Spinal cord (tissue), 10 donors: ENCODE data around the gene DDIAS. TPM values are rescaled to one million over a fixed set of nuclear protein-coding genes. Genes with fewer than 3 reads are reported as not detected.
A peak's percentile ranks its signal among the peaks of the same experiment; 100 is the strongest.
"Not testable (repeated sequence)": the region's sequence is repeated elsewhere in the genome, so short reads cannot be mapped to it uniquely, and the experiment has no call there.

Experiments used
- DNase-seq, 6 donors: peaks; one replicate each; pipeline versions ENCODE4 v3.0.0 to v3.0.0-alpha.2; 2013 to 2015; ENCODE audit warnings: low spot score in 6 of 6, low read depth in 4 of 6
- H3K27ac ChIP-seq: one replicate; pipeline ENCODE4 v1.5.1; 2013; ENCODE audit warnings: low read depth, low read length, control low read depth
- H3K27me3 ChIP-seq: one replicate; pipeline ENCODE4 v1.6.1; 2013; ENCODE audit warnings: low read length; ENCODE audit not compliant: control insufficient read depth, insufficient read depth
- H3K36me3 ChIP-seq: one replicate; pipeline ENCODE4 v1.6.1; 2013; ENCODE audit warnings: low read length; ENCODE audit not compliant: control insufficient read depth, insufficient read depth
- H3K4me1 ChIP-seq: one replicate; pipeline ENCODE4 v1.6.1; 2013; ENCODE audit warnings: low read length; ENCODE audit not compliant: control insufficient read depth, insufficient read depth
- H3K4me3 ChIP-seq: one replicate; pipeline ENCODE4 v1.5.1; 2013; ENCODE audit warnings: low read depth, low read length, control low read depth
- H3K9me3 ChIP-seq: one replicate; pipeline ENCODE4 v1.6.1; 2013; ENCODE audit warnings: low read length; ENCODE audit not compliant: control insufficient read depth, insufficient read depth
- WGBS: methylation state at CpG from one replicate; pipeline ENCODE4 v1.1.5; 2013; ENCODE audit warnings: missing lambda C conversion rate; ENCODE audit not compliant: insufficient coverage; 5-methylcytosine and 5-hydroxymethylcytosine counted together
- long read RNA-seq, 4 donors: transcript quantifications; one replicate each; lab custom pipeline, GENCODE V29; 2026
- polyA plus RNA-seq, 2 donors: library from polyadenylated mRNA; unstranded; fragments of 120-200 nt; gene quantifications; one replicate each; pipeline ENCODE4 v1.2.1, GENCODE V29; 2013; ENCODE audit not compliant: insufficient read length in 2 of 2
- total RNA-seq, 2 donors: library from RNA; depleted of rRNA in 1 of 2; stranded (reverse); fragments of 120-200 nt in 1 of 2; fragments of >200 nt in 1 of 2; gene quantifications; one replicate each; pipeline versions ENCODE4 v1.2.3 to v1.2.4, GENCODE V29; 2013 to 2014
- donor health status: healthy.

The DDIAS gene, protein sequence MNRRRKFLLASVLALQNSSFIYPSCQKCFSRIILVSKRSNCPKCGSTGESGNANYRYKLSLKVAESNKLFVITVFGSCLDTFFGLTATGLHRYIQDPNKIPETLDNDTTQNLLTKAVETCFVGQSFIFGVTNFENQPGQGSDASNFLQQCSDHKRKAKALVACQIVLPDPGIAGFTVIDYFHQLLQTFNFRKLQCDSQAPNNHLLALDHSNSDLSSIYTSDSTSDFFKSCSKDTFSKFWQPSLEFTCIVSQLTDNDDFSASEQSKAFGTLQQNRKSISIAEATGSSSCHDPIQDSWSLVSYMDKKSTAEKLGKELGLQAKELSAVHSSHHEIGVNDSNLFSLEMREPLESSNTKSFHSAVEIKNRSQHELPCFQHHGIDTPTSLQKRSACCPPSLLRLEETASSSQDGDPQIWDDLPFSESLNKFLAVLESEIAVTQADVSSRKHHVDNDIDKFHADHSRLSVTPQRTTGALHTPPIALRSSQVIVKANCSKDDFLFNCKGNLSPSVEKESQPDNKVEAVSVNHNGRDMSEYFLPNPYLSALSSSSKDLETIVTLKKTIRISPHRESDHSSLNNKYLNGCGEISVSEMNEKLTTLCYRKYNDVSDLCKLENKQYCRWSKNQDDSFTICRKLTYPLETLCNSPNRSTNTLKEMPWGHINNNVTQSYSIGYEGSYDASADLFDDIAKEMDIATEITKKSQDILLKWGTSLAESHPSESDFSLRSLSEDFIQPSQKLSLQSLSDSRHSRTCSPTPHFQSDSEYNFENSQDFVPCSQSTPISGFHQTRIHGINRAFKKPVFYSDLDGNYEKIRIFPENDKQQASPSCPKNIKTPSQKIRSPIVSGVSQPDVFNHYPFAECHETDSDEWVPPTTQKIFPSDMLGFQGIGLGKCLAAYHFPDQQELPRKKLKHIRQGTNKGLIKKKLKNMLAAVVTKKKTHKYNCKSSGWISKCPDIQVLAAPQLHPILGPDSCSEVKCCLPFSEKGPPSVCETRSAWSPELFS
- total RNA-seq = 1 to 10 TPM; 3.8 to 4.5 TPM
- polyA plus RNA-seq = 1 to 10 TPM; 2.7 to 5.0 TPM
- long read RNA-seq, donor 1, partial matches to known transcripts = 0 of 1 reads
- long read RNA-seq, donor 1, other reads (novel, unspliced or antisense) = 0 of 1 reads
- long read RNA-seq, donor 2 = 0 reads
- long read RNA-seq, donor 3, partial matches to known transcripts = 0 of 1 reads
- long read RNA-seq, donor 3, other reads (novel, unspliced or antisense) = 0 of 1 reads
- long read RNA-seq, donor 4 = 0 reads

DNA sequence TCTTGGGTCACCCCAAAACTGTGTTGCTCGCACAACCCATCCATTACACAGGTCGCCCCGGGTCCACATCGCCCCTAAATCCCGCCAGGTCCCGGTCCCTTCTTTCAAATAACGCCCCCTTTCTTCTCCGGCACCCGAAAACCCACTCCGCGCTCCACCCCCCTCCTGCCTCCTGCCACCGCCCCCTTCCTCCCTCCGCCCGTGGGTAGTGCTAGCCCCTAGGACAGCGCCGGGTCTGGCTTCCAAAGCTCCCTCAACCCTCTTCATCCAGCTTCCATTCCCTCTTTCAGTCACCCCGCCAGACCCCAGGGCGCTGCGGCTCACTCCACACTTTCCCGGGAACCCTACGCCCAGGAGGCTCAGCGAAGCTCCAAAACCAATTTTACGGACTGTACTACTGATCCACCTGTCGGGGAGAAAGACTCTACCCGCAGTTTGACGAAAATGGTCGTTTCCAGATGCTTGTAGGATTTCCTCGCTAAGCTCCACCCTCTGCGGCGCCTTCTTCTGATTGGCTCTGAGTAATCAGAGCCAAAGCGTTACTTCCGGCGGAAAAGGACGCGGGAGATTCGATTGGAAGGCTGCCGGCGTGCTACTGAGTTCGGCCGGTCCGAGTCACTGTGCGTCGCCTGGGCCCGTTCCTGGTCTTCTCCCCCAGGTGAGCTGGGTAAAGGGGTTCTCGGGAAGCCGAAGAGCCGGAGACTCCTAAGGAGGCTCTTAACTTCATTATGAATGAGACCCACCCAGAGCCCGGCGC lies at the start of gene DDIAS:
Gene DDIAS (plus strand): TSS at position 572 of the 757 bp plus-strand sequence. CDS start 13,003 bp downstream, outside the sequence.
- peak; percentile 98 to 100 (median 99) for DNase-seq
- H3K4me1 ChIP-seq = peaks cover 24% of the 10 kb centered on the region

DNA sequence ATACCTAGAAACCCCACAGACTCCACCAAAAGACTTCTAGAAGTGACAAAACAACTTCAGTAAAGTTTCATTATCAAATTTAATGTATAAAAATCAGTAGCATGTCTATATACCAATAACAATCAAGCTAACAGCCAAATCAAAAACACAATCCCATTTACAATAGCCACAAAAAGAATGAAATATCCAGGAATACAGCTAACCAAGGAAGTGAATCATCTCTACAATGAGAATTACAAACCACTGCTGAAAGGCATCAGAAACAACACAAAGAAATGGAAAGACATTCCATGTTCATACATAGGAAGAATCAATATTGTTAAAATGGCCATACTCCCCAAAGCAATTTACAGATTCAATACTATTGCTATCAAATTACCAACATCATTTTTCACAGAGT lies 47.3 kb upstream of the DDIAS start:
- Histone ChIP-seq H3K9me3 (peaks cover 3% of the 10 kb centered on the region), H3K27ac (no peak overlapping the region), H3K27me3 (no peaks in the 10 kb centered on the region)

More for the DNA sequence above, at the start of gene DDIAS:
- Histone ChIP-seq H3K4me3 (peak within 1 kb of the TSS; percentile 89), H3K27me3 (no peaks in the 10 kb centered on the region), H3K27ac (peak within 1 kb of the TSS; percentile 97), H3K36me3 (no peaks in the 10 kb centered on the region), H3K9me3 (no peaks in the 10 kb centered on the region)
- under 1% methylated on average over 47 of the region's 49 CpGs for WGBS

DNA sequence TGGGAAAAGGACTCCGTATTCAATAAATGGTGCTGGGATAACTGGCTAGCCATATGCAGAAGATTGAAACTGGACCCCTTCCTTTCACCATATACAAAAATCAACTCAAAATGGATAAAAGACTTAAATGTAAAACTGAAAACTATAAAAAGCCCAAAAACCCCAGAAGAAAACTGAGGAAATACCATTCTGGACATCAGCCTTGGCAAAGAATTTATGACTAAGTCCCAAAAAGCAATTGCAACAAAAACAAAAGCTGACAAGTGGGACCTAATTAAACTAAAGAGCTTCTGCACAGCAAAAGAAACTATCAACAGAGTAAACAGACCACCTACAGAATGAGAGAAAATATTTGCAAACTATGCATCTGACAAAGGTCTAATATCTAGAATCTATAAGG lies 46.6 kb upstream of the DDIAS start:
- not testable (repeated sequence) for H3K4me3 ChIP-seq, H3K36me3 ChIP-seq, H3K27ac ChIP-seq, H3K9me3 ChIP-seq, H3K27me3 ChIP-seq, DNase-seq, H3K4me1 ChIP-seq
- WGBS = no CpG with 5 or more reads among the region's 1 CpG

More for the DNA sequence above, 47.3 kb upstream of the DDIAS start:
- no peak for DNase-seq
- Histone ChIP-seq H3K4me3 (no peak overlapping the region), H3K4me1 (no peaks in the 10 kb centered on the region), H3K36me3 (no peaks in the 10 kb centered on the region)

DNA sequence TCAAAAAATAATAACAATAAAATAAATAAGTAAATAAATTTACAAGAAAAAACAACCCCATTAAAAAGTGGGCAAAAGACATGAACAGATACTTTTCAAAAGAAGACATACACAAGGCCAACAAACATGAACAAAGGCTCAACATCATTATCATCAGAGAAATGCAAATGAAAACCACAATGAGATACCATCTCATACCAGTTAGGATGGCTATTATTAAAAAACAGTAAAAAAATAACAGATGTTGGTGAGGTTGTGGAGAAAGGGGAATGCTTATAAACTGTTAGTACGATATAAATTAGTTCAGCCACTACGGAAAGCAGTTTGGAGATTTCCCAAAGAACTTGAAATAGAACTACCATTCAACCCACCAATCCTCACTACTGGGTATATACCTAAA lies 45.9 kb upstream of the DDIAS start:
- no peak for DNase-seq
- Histone ChIP-seq H3K27me3 (no peaks in the 10 kb centered on the region), H3K4me3 (no peak overlapping the region), H3K36me3 (no peaks in the 10 kb centered on the region), H3K27ac (no peak overlapping the region), H3K4me1 (no peaks in the 10 kb centered on the region), H3K9me3 (peaks cover 3% of the 10 kb centered on the region)
- WGBS = 100% methylated on average over 1 of the region's 2 CpGs

DNA sequence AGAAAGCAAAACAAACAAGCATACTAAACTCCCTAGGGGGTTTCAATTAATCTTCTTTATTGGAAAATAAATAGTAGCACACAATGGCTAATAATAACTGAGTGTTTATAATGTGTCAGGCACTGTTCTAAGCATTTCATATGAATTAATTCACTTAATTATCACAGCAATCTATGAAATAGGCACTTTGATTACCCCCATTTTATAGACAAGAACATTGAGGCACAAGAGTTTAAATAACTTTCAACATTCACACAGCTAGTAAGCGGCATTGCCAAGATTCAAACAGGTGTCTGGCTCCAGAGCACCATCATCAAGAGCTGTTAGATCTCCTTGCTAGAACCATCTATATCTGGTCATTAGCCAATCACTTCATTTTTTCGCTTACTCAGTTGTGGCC lies 44.4 kb upstream of the DDIAS start:
- 94% methylated on average over 2 of the region's 2 CpGs for WGBS
- Histone ChIP-seq H3K36me3 (no peaks in the 10 kb centered on the region), H3K27ac (no peak overlapping the region), H3K27me3 (no peaks in the 10 kb centered on the region), H3K9me3 (peaks cover 3% of the 10 kb centered on the region), H3K4me1 (no peaks in the 10 kb centered on the region), H3K4me3 (no peak overlapping the region)
- no peak for DNase-seq

DNA sequence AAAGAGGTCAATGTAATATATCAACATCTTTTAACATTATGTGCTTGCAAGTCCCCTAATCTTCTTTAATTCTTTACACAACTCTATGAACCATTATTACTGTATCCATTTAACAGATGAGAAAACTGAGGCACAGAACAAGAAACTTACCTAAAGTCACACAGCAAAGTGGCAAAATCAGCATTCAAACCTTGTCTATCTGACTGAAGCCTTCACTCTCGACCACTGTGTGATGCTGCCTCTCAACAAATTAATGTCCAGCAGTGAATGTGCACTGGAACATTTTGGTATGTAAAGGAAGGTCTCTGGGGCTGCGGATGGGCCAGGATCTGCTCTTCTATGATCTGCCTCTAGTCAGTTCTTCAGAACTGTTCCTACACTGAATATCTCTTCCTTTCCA lies 43.4 kb upstream of the DDIAS start:
- Histone ChIP-seq H3K27me3 (no peaks in the 10 kb centered on the region), H3K36me3 (no peaks in the 10 kb centered on the region), H3K4me3 (no peak overlapping the region), H3K27ac (peak overlapping the region; percentile 68), H3K9me3 (peaks cover 3% of the 10 kb centered on the region), H3K4me1 (no peaks in the 10 kb centered on the region)
- 71% methylated on average over 1 of the region's 2 CpGs for WGBS
- DNase-seq = no peak

DNA sequence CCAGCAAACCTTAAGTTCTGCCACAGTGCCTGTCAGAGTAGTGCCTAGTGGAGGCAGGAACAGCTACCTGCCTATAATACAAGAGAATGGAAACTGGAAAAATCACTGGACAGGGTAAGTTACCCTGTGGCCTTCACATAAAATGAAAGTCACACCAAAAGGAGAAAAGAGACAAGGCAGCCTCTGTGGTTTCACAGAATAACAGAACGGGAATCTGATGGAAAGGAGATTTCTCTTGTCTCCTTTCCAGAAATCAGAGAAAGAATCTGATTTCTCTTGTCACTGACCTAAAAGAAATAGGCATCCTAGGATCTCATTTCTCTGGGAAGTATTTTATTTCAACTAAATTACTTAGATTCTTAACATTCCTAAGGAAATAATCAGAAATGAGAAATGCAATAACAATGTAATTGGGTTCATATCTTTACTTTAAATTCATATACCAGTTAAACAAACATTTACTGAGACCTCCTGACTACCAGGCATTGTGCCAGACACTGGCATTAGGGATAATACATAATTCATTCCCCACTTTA lies 42.9 kb upstream of the DDIAS start:
- WGBS = no CpG with 5 or more reads among the region's 1 CpG
- DNase-seq = no peak
- Histone ChIP-seq H3K4me1 (no peaks in the 10 kb centered on the region), H3K27me3 (no peaks in the 10 kb centered on the region), H3K27ac (peak overlapping the region; percentile 68), H3K36me3 (no peaks in the 10 kb centered on the region), H3K9me3 (peaks cover 3% of the 10 kb centered on the region), H3K4me3 (no peak overlapping the region)

DNA sequence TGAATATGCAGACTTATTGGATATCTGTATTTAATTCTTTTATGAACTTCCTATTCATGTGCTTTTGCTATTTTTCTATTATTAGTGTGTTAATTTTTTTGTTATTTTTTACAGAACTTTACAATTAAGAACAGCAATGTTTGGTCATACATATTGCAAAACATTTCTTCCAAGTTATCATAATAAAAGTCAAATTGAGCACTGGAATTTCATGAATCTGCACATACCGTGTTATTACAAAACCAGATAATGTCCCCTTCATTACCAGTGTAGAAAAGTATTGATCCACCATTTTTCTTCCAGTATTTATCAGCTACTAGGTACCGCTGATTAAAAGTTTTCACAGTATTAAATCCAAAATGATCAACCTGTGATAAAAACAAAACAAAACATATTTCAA lies 41.8 kb upstream of the DDIAS start:
- no CpG with 5 or more reads among the region's 2 CpGs for WGBS
- H3K27me3 ChIP-seq = no peaks in the 10 kb centered on the region
- no peak overlapping the region for H3K27ac ChIP-seq
- H3K36me3 ChIP-seq = no peaks in the 10 kb centered on the region
- H3K9me3 ChIP-seq = no peaks in the 10 kb centered on the region
- no peak overlapping the region for H3K4me3 ChIP-seq
- H3K4me1 ChIP-seq = no peaks in the 10 kb centered on the region
- DNase-seq = no peak
